Small intestine (tissue), 7 donors: Measurements from ENCODE around the gene POLN. TPM values are rescaled to one million over a fixed set of nuclear protein-coding genes. Genes with fewer than 3 reads are reported as not detected.

Experiments used
- DNase-seq, 2 donors: peaks; one replicate each; pipeline versions ENCODE4 v3.0.0 to v3.0.0-alpha.2; 2013
- FAIRE-seq: peaks from 2 replicates; lab custom pipeline; 2012; peaks lifted over from hg19 to GRCh38; lab: Jason Lieb, UNC
- H3K27ac ChIP-seq, 3 donors: one replicate each; pipeline ENCODE4 v1.5.1; 2013; ENCODE audit warnings: low read length in 2 of 3, mild to moderate bottlenecking in 2 of 3, control low read depth in 1 of 3, inconsistent platforms in 1 of 3, low read depth in 1 of 3, moderate library complexity in 1 of 3
- H3K27me3 ChIP-seq, 3 donors: one replicate each; pipeline ENCODE4 v1.6.1; 2013; ENCODE audit warnings: low read length in 3 of 3, inconsistent platforms in 1 of 3; ENCODE audit not compliant: control insufficient read depth in 3 of 3, insufficient read depth in 3 of 3
- H3K36me3 ChIP-seq, 3 donors: one replicate each; pipeline ENCODE4 v1.6.1; 2013; ENCODE audit warnings: low read length in 3 of 3, inconsistent platforms in 1 of 3, low read depth in 1 of 3, mild to moderate bottlenecking in 1 of 3, moderate library complexity in 1 of 3; ENCODE audit not compliant: control insufficient read depth in 3 of 3, insufficient read depth in 2 of 3
- H3K4me1 ChIP-seq, 3 donors: one replicate each; pipeline ENCODE4 v1.6.1; 2013; ENCODE audit warnings: low read length in 2 of 3, inconsistent platforms in 1 of 3, low read depth in 1 of 3, mild to moderate bottlenecking in 1 of 3, moderate library complexity in 1 of 3; ENCODE audit not compliant: control insufficient read depth in 3 of 3, insufficient read depth in 2 of 3
- H3K4me3 ChIP-seq, 3 donors: one replicate each; pipeline ENCODE4 v1.5.1; 2013; ENCODE audit warnings: low read length in 3 of 3, control low read depth in 1 of 3, inconsistent platforms in 1 of 3, low read depth in 1 of 3, mild to moderate bottlenecking in 1 of 3, moderate library complexity in 1 of 3
- H3K9me3 ChIP-seq, 2 donors: one replicate each; pipeline ENCODE4 v1.6.1; 2013; ENCODE audit warnings: low read depth in 1 of 2, low read length in 1 of 2; ENCODE audit not compliant: control insufficient read depth in 2 of 2, insufficient read depth in 1 of 2
- WGBS, 3 donors: extraction: QIAGEN DNeasy Blood & Tissue Kit; methylation state at CpG; one replicate each; pipeline ENCODE4 v1.1.7; 2013; 5-methylcytosine and 5-hydroxymethylcytosine counted together
- polyA plus RNA-seq, 4 donors: library from polyadenylated mRNA; stranded (reverse) in 3 of 4; unstranded in 1 of 4; fragments of 200-250 nt in 3 of 4; fragments of 120-200 nt in 1 of 4; gene quantifications; one replicate each; pipeline versions ENCODE4 v1.2.1 to v1.2.3, GENCODE V29; 2013
- donor health status: healthy with polysubstance abuse.
- donor health status: control.
- donor health status: control.
- donor health status: Bipolar disorder and iron deficiency.
- donor health status: healthy.

The POLN gene
- polyA plus RNA-seq, 4 donors: 0.89 to 2.2 (median 1.2) TPM

GRCh38 chr4:2251795-2252529 lies 10.0 kb upstream of the POLN start:
- Histone ChIP-seq H3K4me3 (no peak overlapping the region), H3K27ac (no peak overlapping the region), H3K4me1 (peaks cover 0 to 4% (median 0%) of the 10 kb centered on the region in 3 donors), H3K36me3 (peaks cover 2 to 96% (median 10%) of the 10 kb centered on the region in 3 donors), H3K9me3 (no peaks in the 10 kb centered on the region), H3K27me3 (no peaks in the 10 kb centered on the region)
- 92 to 95% (median 93%) methylated on average over 15 to 16 of the region's 16 CpGs for WGBS, 3 donors
- FAIRE-seq (no peak), DNase-seq (no peak)

GRCh38 chr4:2251073-2251794 lies 9.3 kb upstream of the POLN start:
- peaks cover 0 to under 1% (median 0%) of the 10 kb centered on the region in 3 donors for H3K4me1 ChIP-seq
- peaks cover 2 to 95% (median 10%) of the 10 kb centered on the region in 3 donors for H3K36me3 ChIP-seq
- FAIRE-seq (no peak), DNase-seq (no peak)
- H3K27ac ChIP-seq: no peak overlapping the region
- 86 to 91% (median 88%) methylated on average over 25 of the region's 25 CpGs for WGBS, 3 donors
- no peaks in the 10 kb centered on the region for H3K9me3 ChIP-seq
- H3K4me3 ChIP-seq: no peak overlapping the region
- H3K27me3 ChIP-seq: no peaks in the 10 kb centered on the region

- peaks cover 2 to 90% (median 10%) of the 10 kb centered on the region in 3 donors for H3K36me3 ChIP-seq
Measured at GRCh38 chr4:2250357-2251072, 8.6 kb upstream of the POLN start.

GRCh38 chr4:2249526-2250356 lies 7.8 kb upstream of the POLN start:
- H3K27ac ChIP-seq: no peak overlapping the region
- H3K4me3 ChIP-seq: no peak overlapping the region
- no peaks in the 10 kb centered on the region for H3K9me3 ChIP-seq
- peaks cover 0 to 13% (median 0%) of the 10 kb centered on the region in 3 donors for H3K4me1 ChIP-seq
- no peaks in the 10 kb centered on the region for H3K27me3 ChIP-seq
- 83 to 90% (median 87%) methylated on average over 26 of the region's 26 CpGs for WGBS, 3 donors
- FAIRE-seq (no peak), DNase-seq (no peak)
- H3K36me3 ChIP-seq: peaks cover 0 to 87% (median 7%) of the 10 kb centered on the region in 3 donors

More at GRCh38 chr4:2250357-2251072, 8.6 kb upstream of the POLN start:
- H3K9me3 ChIP-seq: no peaks in the 10 kb centered on the region
- no peaks in the 10 kb centered on the region for H3K27me3 ChIP-seq
- no peak for DNase-seq
- H3K27ac ChIP-seq: no peak overlapping the region
- no peak overlapping the region for H3K4me3 ChIP-seq
- 85 to 91% (median 90%) methylated on average over 25 to 30 of the region's 30 CpGs for WGBS, 3 donors
- peaks cover 0 to 6% (median 0%) of the 10 kb centered on the region in 3 donors for H3K4me1 ChIP-seq
- FAIRE-seq: no peak

- 76 to 84% (median 81%) methylated on average over 10 of the region's 10 CpGs for WGBS, 3 donors
- H3K36me3 ChIP-seq: peaks cover 0 to 82% (median 7%) of the 10 kb centered on the region in 3 donors
- no peak for DNase-seq
Measured at GRCh38 chr4:2248821-2249261, 6.9 kb upstream of the POLN start.

GRCh38 chr4:2248044-2248780 lies 6.3 kb upstream of the POLN start:
- Histone ChIP-seq H3K36me3 (peaks cover 0 to 76% (median 7%) of the 10 kb centered on the region in 3 donors), H3K4me1 (peaks cover 0 to 26% (median 0%) of the 10 kb centered on the region in 3 donors), H3K27me3 (no peaks in the 10 kb centered on the region), H3K9me3 (no peaks in the 10 kb centered on the region), H3K27ac (no peak overlapping the region), H3K4me3 (no peak overlapping the region)
- DNase-seq (no peak), FAIRE-seq (no peak)
- WGBS, 3 donors: 78 to 88% (median 84%) methylated on average over 17 to 21 of the region's 21 CpGs

More at GRCh38 chr4:2248821-2249261, 6.9 kb upstream of the POLN start:
- Histone ChIP-seq H3K27ac (no peak overlapping the region), H3K4me3 (no peak overlapping the region), H3K9me3 (no peaks in the 10 kb centered on the region), H3K4me1 (peaks cover 0 to 22% (median 0%) of the 10 kb centered on the region in 3 donors), H3K27me3 (no peaks in the 10 kb centered on the region)
- no peak for FAIRE-seq
